Measurements from ENCODE around the gene HRC. TPM values are rescaled to one million over a fixed set of nuclear protein-coding genes. Genes with fewer than 3 reads are reported as not detected.

Gene HRC
- total RNA-seq, 1 donor from 2014 or later = 1,040 TPM

GRCh38 chr19:49117677-49118564, 37.3 kb downstream of the HRC start:
- Histone ChIP-seq H3K4me1 (peaks cover 51% of the 10 kb centered on the region), H3K4me3 (peak overlapping the region; percentile 75), H3K36me3 (no peaks in the 10 kb centered on the region), H3K27ac (replicated peaks) (peak overlapping the region; percentile 99), H3K27me3 (ENCODE audit: low read depth) (no peaks in the 10 kb centered on the region), H3K9me3 (replicated peaks) (no peaks in the 10 kb centered on the region)
- intact Hi-C loops (cut with micrococcal nuclease) = no loop called here
- TF ChIP-seq, protein P1, sequence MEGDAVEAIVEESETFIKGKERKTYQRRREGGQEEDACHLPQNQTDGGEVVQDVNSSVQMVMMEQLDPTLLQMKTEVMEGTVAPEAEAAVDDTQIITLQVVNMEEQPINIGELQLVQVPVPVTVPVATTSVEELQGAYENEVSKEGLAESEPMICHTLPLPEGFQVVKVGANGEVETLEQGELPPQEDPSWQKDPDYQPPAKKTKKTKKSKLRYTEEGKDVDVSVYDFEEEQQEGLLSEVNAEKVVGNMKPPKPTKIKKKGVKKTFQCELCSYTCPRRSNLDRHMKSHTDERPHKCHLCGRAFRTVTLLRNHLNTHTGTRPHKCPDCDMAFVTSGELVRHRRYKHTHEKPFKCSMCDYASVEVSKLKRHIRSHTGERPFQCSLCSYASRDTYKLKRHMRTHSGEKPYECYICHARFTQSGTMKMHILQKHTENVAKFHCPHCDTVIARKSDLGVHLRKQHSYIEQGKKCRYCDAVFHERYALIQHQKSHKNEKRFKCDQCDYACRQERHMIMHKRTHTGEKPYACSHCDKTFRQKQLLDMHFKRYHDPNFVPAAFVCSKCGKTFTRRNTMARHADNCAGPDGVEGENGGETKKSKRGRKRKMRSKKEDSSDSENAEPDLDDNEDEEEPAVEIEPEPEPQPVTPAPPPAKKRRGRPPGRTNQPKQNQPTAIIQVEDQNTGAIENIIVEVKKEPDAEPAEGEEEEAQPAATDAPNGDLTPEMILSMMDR (IDR thresholded peaks at IDR 0.05; ENCODE audit: borderline replicate concordance) = no peak
- peak; percentile 36 for DNase-seq

GRCh38 chr19:49116544-49116943, 38.7 kb downstream of the HRC start:
- DNase-seq = peak; percentile 57

GRCh38 chr19:49114630-49115363, 40.4 kb downstream of the HRC start:
- DNase-seq = peak; percentile 70
- H3K9me3 ChIP-seq (replicated peaks) = no peaks in the 10 kb centered on the region
- no peaks in the 10 kb centered on the region for H3K36me3 ChIP-seq
- intact Hi-C loops (cut with micrococcal nuclease) = no loop called here
- peak overlapping the region; percentile 92 for H3K27ac ChIP-seq (replicated peaks)
- TF ChIP-seq, protein P1 (IDR thresholded peaks at IDR 0.05; ENCODE audit: borderline replicate concordance) = no peak
- peaks cover 63% of the 10 kb centered on the region for H3K4me1 ChIP-seq
- no peaks in the 10 kb centered on the region for H3K27me3 ChIP-seq (ENCODE audit: low read depth)
- H3K4me3 ChIP-seq = peak overlapping the region; percentile 97

More at GRCh38 chr19:49116544-49116943, 38.7 kb downstream of the HRC start:
- no peaks in the 10 kb centered on the region for H3K9me3 ChIP-seq (replicated peaks)
- peaks cover 52% of the 10 kb centered on the region for H3K4me1 ChIP-seq
- no peaks in the 10 kb centered on the region for H3K27me3 ChIP-seq (ENCODE audit: low read depth)
- intact Hi-C loops (cut with micrococcal nuclease) = no loop called here
- peak overlapping the region; percentile 2 for H3K27ac ChIP-seq (replicated peaks)
- H3K36me3 ChIP-seq = no peaks in the 10 kb centered on the region
- H3K4me3 ChIP-seq = no peak overlapping the region
- TF ChIP-seq, protein P1 (IDR thresholded peaks at IDR 0.05; ENCODE audit: borderline replicate concordance) = no peak

DNA sequence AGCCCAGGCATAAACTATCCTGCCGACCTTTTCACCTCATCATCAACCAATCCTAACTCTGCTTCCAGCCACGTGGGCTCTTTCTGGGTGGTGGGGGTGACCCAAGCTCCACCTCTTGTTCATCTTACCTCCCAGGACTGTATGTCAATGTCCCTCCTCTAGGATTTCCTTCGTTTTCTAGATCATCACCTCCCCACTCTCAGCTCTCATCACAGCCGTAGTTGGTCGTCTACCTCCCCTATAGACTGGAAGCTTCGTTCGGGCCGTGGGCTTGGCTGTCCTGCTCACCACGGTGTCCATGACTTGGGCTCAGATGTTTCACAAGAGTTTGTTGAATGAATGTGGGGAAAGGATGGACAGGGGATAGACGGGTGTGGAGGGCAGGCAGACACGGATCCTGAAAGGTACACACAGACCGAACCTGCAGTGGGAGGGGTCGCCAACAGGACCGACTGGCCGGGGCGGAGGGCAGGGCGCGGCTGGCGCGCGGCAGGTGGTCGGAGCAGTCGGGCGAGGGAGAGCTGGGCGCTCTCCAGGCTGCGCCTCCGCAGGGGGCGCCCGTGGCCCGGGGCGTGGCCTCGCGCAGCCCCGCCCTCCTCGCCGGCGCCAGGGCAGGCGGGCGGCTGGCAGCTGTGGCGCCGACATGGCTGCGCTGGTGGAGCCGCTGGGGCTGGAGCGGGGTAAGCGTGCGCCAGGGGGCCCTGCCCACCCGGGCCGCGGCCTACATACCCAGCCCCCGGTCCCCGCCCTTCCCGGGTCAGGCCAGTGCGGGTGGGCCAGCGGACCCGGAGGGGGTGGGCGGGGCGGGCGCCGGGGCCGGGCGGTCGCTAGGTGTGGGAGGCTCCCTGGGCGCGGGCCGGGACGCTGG, 41.2 kb downstream of the HRC start, which contains the start of gene LIN7B:
Gene LIN7B, plus strand, starts transcription at position 609 of the 868 bp plus-strand sequence. Its CDS starts 35 bp downstream, at position 644.
- Histone ChIP-seq H3K27me3 (ENCODE audit: low read depth) (no peaks in the 10 kb centered on the region), H3K4me3 (peak within 1 kb of the TSS; percentile 97), H3K4me1 (peaks cover 57% of the 10 kb centered on the region), H3K27ac (replicated peaks) (peak within 1 kb of the TSS; percentile 92), H3K36me3 (peaks cover 1% of the 10 kb centered on the region), H3K9me3 (replicated peaks) (no peaks in the 10 kb centered on the region)
- TF ChIP-seq, protein P1 (IDR thresholded peaks at IDR 0.05; ENCODE audit: borderline replicate concordance) = peak; percentile 74
- DNase-seq = peak; percentile 71
- intact Hi-C loops (cut with micrococcal nuclease) = no loop called here
